NB4 (cell line): ENCODE results near the gene DHX16.

Source experiments
- DNase-seq: peaks from one replicate; pipeline ENCODE4 v3.0.0; 2010; ENCODE audit warnings: low read depth
- H3K4me3 ChIP-seq: one replicate; pipeline ENCODE4 v1.5.1; 2011; ENCODE audit warnings: mild to moderate bottlenecking, low read depth, low read length, moderate library complexity
- CTCF ChIP-seq: IDR thresholded peaks from one replicate; pipeline ENCODE4 v1.5.1; 2012; ENCODE audit warnings: low read depth, low read length
- MAX ChIP-seq: IDR thresholded peaks from 2 replicates; pipeline ENCODE4 v1.6.1; 2011; ENCODE audit warnings: low read depth, low read length
- MYC ChIP-seq: IDR thresholded peaks from 2 replicates; pipeline ENCODE4 v1.6.1; 2011; ENCODE audit warnings: low read depth, low read length
- POLR2A ChIP-seq: IDR thresholded peaks from 2 replicates; pipeline ENCODE4 v1.6.1; 2011; ENCODE audit warnings: mild to moderate bottlenecking; ENCODE audit not compliant: insufficient read length; ENCODE audit errors: extremely low read depth

Gene DHX16

GRCh38 chr6:30615219-30615957 is 57.4 kb downstream of the DHX16 start:
- TF ChIP-seq MYC: no peak
- no peak for TF ChIP-seq CTCF
- no peak for TF ChIP-seq POLR2A
- no peak; the same call in 1 of the 2 replicates for TF ChIP-seq MAX
- H3K4me3 ChIP-seq: peak overlapping the region; percentile 99
- peak; percentile 94 for DNase-seq

GRCh38 chr6:30614843-30615218 is 58.0 kb downstream of the DHX16 start:
- peak; percentile 99 for DNase-seq
- peak overlapping the region; percentile 99 for H3K4me3 ChIP-seq
- TF ChIP-seq MAX: peak; percentile 10; the same call in 1 of the 2 replicates
- no peak for TF ChIP-seq CTCF
- TF ChIP-seq POLR2A: peak; percentile 48
- peak; percentile 18; the same call in 1 of the 2 replicates for TF ChIP-seq MYC

- H3K4me3 ChIP-seq: peak overlapping the region; percentile 99
- TF ChIP-seq MAX: no peak
- no peak for TF ChIP-seq CTCF
- no peak for TF ChIP-seq MYC
- no peak for TF ChIP-seq POLR2A
- DNase-seq: no peak
These were observed 58.6 kb downstream of the DHX16 start for GRCh38 chr6:30614044-30614842.

- H3K4me3 ChIP-seq: peak overlapping the region; percentile 99
- peak; percentile 52 for DNase-seq
- TF ChIP-seq POLR2A (no peak), MAX (no peak), CTCF (no peak), MYC (no peak)
These were observed 59.4 kb downstream of the DHX16 start for GRCh38 chr6:30613251-30614043.

- H3K4me3 ChIP-seq: no peak overlapping the region
- DNase-seq: no peak
- no peak for TF ChIP-seq MYC
- no peak for TF ChIP-seq POLR2A
- TF ChIP-seq CTCF: no peak
- no peak for TF ChIP-seq MAX
These were observed 60.0 kb downstream of the DHX16 start for GRCh38 chr6:30612687-30613248.
